Measurements from ENCODE around the gene LUC7L2. TPM values are rescaled to one million over a fixed set of nuclear protein-coding genes. Genes with fewer than 3 reads are reported as not detected.

Gene LUC7L2
- total and polyA plus RNA-seq, 9 of the 15 experiments (the other 6 are each of a cell fraction or from before 2014, with no cell fraction given), result 56.1 to 207 (median 141) TPM

DNA sequence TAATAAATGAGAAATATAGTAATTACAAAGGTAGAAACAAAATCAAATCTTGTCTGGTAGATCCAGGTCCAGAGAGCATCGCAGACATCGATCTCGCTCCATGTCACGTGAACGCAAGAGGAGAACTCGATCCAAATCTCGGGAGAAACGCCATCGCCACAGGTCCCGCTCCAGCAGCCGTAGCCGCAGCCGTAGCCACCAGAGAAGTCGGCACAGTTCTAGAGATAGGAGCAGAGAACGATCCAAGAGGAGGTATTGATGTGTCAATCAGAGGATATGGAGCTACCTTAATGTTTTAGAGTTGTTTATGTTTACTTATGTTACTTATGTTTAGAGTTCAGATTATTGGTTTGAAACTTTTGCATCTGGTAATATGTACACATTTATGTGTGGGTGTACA lies 57.8 kb downstream of the LUC7L2 start:
- ATAC-seq, result no peak
- DNase-seq (ENCODE audit: extremely low read depth in 1 of 4, low spot score in 3 of 4), result no peak
- Histone ChIP-seq H3K9me3 (replicated peaks; ENCODE audit: control insufficient read depth, insufficient read depth, low read depth, low read length) (no peaks in the 10 kb centered on the region), H3K4me1 (replicated peaks in 1 of 2; ENCODE audit: control insufficient read depth in 2 of 2, insufficient read depth in 2 of 2, low read length in 2 of 2) (no peaks in the 10 kb centered on the region), H3K27ac (ENCODE audit: extremely low read depth, low read depth, low read length) (no peak overlapping the region), H3K4me3 (no peak overlapping the region), H3K9ac (ENCODE audit: insufficient read depth in 1 of 2, low read depth in 2 of 2, low read length in 2 of 2) (no peak overlapping the region), H4K20me1 (replicated peaks; ENCODE audit: control insufficient read depth, insufficient read depth, low read length) (no peaks in the 10 kb centered on the region), H3K4me2 (ENCODE audit: insufficient read depth, low read length) (no peak overlapping the region), H3K27me3 (ENCODE audit: control insufficient read depth in 2 of 2, insufficient read depth in 2 of 2, low read length in 2 of 2) (no peaks in the 10 kb centered on the region), H3K36me3 (ENCODE audit: control insufficient read depth, insufficient read depth, low read length) (peaks cover 97% of the 10 kb centered on the region), H2AFZ (ENCODE audit: low read depth, low read length) (no peak overlapping the region), H3K79me2 (ENCODE audit: control insufficient read depth, insufficient read depth, low read length) (no peaks in the 10 kb centered on the region; the same call in 2 of the 3 replicates), H3K9me1 (ENCODE audit: control insufficient read depth, insufficient read depth, low read length) (no peaks in the 10 kb centered on the region)
- in situ Hi-C loops (cut with MboI), result no loop called here
- BruUV-seq (replicated peaks), result no TSS peak
- no peak for FAIRE-seq
- intact Hi-C loops (cut with micrococcal nuclease), result no loop called here
- 97% methylated on average over 15 of the region's 15 CpGs for WGBS (ENCODE audit: insufficient coverage, low coverage, missing lambda C conversion rate)
- ChIA-PET CTCF (ENCODE audit: low intra/inter-chr PET ratio) (no interaction called here), POLR2A (interaction anchor here (1.0 to 1.3 kb wide), 3 partner anchors 8 to 25 kb away, joined by 3 to 4 read pairs (median 4); no protein-coding TSS in a partner anchor)
- TF ChIP-seq TARDBP (IDR thresholded peaks at IDR 0.05), result no peak
- TF ChIP-seq, protein P1, sequence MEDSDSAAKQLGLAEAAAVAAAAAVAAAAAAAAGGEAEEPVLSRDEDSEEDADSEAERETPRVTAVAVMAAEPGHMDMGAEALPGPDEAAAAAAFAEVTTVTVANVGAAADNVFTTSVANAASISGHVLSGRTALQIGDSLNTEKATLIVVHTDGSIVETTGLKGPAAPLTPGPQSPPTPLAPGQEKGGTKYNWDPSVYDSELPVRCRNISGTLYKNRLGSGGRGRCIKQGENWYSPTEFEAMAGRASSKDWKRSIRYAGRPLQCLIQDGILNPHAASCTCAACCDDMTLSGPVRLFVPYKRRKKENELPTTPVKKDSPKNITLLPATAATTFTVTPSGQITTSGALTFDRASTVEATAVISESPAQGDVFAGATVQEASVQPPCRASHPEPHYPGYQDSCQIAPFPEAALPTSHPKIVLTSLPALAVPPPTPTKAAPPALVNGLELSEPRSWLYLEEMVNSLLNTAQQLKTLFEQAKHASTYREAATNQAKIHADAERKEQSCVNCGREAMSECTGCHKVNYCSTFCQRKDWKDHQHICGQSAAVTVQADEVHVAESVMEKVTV (CRISPR knock-in tag; IDR thresholded peaks at IDR 0.05), result no peak
- peak; percentile 20 for TF ChIP-seq CCNT2 (IDR thresholded peaks at IDR 0.05; ENCODE audit: borderline replicate concordance, extremely low read depth, insufficient read length, low read depth, low read length)
- TF ChIP-seq POLR2B (IDR thresholded peaks at IDR 0.05; ENCODE audit: low read depth, partially characterized antibody), result peak; percentile 20
- peak; percentile 28; the same call in 1 of the 2 replicates for TF ChIP-seq POLR2AphosphoS5 (IDR thresholded peaks at IDR 0.05; ENCODE audit: control insufficient read depth, insufficient read depth, low read depth, low read length)
